ENCODE data around the gene TCIRG1. TPM values are rescaled to one million over a fixed set of nuclear protein-coding genes. Genes with fewer than 3 reads are reported as not detected.

The TCIRG1 gene
- total and polyA plus RNA-seq, 2 experiments from 2014 or later = 77.4 to 125 TPM

DNA sequence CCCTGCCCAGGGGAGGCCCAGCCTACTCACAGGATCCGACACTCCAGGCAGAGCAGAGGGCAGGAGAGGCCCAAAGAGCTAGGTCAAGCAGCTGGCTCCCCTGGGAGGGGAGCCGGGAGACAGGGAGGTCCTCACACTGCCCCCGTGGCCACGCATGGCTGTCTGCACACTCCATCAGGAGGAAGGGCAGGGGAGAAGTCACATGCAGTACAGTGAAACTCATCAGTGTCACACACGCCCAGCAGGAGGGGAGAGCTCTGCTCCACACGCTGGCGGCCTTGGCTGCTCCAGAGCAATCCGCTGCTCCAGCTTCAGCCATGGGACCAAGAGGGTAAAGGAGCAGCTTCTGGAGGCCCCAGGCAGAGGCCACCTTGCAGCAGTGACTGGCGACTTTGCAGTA lies 14.3 kb downstream of the TCIRG1 start:
- Histone ChIP-seq H3K9me2 (replicated peaks; ENCODE audit: insufficient read depth) (no peaks in the 10 kb centered on the region), H3K4me2 (no peak overlapping the region), H2AFZ (no peak overlapping the region), H3K79me2 (no peaks in the 10 kb centered on the region), H4K20me1 (ENCODE audit: insufficient read depth, poor library complexity, severe bottlenecking) (no peaks in the 10 kb centered on the region), H3K4me1 (ENCODE audit: insufficient read depth) (no peaks in the 10 kb centered on the region), H3K27ac (no peak overlapping the region), H3K4me3 (no peak overlapping the region), H3K36me3 (replicated peaks; ENCODE audit: insufficient read depth, low read depth) (no peaks in the 10 kb centered on the region), H3K9me3 (ENCODE audit: low read depth) (no peaks in the 10 kb centered on the region), H3K27me3 (no peaks in the 10 kb centered on the region)
- no peak for DNase-seq (ENCODE audit: low spot score)
- 93% methylated on average over 9 of the region's 9 CpGs for WGBS (ENCODE audit: low lambda C conversion rate, missing lambda C conversion rate)
- TF ChIP-seq, protein P1, sequence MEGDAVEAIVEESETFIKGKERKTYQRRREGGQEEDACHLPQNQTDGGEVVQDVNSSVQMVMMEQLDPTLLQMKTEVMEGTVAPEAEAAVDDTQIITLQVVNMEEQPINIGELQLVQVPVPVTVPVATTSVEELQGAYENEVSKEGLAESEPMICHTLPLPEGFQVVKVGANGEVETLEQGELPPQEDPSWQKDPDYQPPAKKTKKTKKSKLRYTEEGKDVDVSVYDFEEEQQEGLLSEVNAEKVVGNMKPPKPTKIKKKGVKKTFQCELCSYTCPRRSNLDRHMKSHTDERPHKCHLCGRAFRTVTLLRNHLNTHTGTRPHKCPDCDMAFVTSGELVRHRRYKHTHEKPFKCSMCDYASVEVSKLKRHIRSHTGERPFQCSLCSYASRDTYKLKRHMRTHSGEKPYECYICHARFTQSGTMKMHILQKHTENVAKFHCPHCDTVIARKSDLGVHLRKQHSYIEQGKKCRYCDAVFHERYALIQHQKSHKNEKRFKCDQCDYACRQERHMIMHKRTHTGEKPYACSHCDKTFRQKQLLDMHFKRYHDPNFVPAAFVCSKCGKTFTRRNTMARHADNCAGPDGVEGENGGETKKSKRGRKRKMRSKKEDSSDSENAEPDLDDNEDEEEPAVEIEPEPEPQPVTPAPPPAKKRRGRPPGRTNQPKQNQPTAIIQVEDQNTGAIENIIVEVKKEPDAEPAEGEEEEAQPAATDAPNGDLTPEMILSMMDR (IDR thresholded peaks at IDR 0.05; ENCODE audit: poor library complexity) = no peak
- no peak for TF ChIP-seq EZH2phosphoT487 (IDR thresholded peaks at IDR 0.05; ENCODE audit: low read depth, severe bottlenecking, unreplicated experiment)
- TF ChIP-seq EZH2 (IDR thresholded peaks at IDR 0.05; ENCODE audit: borderline replicate concordance) = no peak

GRCh38 chr11:68053981-68054812 lies 15.4 kb downstream of the TCIRG1 start:
- no peaks in the 10 kb centered on the region for H3K27me3 ChIP-seq
- H2AFZ ChIP-seq = no peak overlapping the region
- H3K4me1 ChIP-seq (ENCODE audit: insufficient read depth) = no peaks in the 10 kb centered on the region
- H3K4me2 ChIP-seq = no peak overlapping the region
- TF ChIP-seq EZH2phosphoT487 (IDR thresholded peaks at IDR 0.05; ENCODE audit: low read depth, severe bottlenecking, unreplicated experiment) (no peak), EZH2 (IDR thresholded peaks at IDR 0.05; ENCODE audit: borderline replicate concordance) (no peak)
- TF ChIP-seq, protein P1 (IDR thresholded peaks at IDR 0.05; ENCODE audit: poor library complexity) = no peak
- no peak for DNase-seq (ENCODE audit: low spot score)
- H3K4me3 ChIP-seq = no peak overlapping the region
- H3K9me2 ChIP-seq (replicated peaks; ENCODE audit: insufficient read depth) = no peaks in the 10 kb centered on the region
- 93% methylated on average over 11 of the region's 11 CpGs for WGBS (ENCODE audit: low lambda C conversion rate, missing lambda C conversion rate)
- no peaks in the 10 kb centered on the region for H3K79me2 ChIP-seq
- H3K9me3 ChIP-seq (ENCODE audit: low read depth) = no peaks in the 10 kb centered on the region
- H3K36me3 ChIP-seq (replicated peaks; ENCODE audit: insufficient read depth, low read depth) = no peaks in the 10 kb centered on the region
- no peak overlapping the region for H3K27ac ChIP-seq
- H4K20me1 ChIP-seq (ENCODE audit: insufficient read depth, poor library complexity, severe bottlenecking) = no peaks in the 10 kb centered on the region

DNA sequence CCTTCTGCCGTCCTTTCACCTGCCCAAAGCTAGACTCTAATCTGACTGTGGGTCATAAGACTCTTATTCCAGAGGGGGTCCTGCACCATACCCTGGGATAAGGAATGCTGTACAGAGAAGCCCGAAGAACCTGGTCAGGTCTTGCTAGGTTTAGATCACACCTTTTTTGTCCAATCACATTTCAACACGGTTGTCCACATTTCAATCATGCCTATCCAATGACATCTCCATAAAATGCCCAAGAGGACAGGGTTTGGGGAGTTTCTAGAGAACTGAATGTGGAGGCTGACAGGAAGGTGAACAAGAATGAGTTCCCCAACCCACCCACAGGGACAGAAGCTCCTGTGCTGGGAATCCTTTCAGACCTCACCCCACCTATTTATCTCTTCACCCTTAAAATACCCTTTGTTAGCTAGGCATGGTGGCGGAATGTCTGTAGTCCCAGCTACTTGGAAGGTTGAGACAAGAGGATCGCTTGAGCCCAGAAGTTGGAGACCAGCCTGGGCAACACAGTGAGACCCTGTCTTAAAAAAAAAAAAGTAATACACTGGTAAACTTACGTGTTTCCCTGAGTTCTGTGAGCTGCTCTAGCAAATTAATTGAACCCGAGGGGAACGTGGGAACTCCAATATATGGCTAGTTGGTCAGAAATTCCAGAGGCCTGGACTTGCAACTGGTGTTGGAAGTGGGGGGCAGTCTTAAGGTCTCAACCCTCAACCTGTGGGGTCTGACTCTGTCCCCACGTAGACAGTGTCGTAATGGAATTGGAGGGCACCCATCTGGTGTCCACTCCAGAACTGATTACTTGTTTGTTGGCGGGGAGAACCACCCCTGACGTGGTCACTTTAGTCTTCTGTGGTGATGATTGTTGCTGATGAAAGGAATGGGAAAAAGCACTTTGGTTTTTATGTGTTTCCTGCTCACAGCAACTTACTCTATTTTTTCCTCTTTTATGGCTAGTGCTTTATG lies 17.8 kb downstream of the TCIRG1 start:
- no peak overlapping the region for H2AFZ ChIP-seq
- H4K20me1 ChIP-seq (ENCODE audit: insufficient read depth, poor library complexity, severe bottlenecking) = no peaks in the 10 kb centered on the region
- H3K4me2 ChIP-seq = no peak overlapping the region
- H3K79me2 ChIP-seq = no peaks in the 10 kb centered on the region
- no peak overlapping the region for H3K4me3 ChIP-seq
- no peaks in the 10 kb centered on the region for H3K27me3 ChIP-seq
- no peak for TF ChIP-seq EZH2 (IDR thresholded peaks at IDR 0.05; ENCODE audit: borderline replicate concordance)
- TF ChIP-seq EZH2phosphoT487 (IDR thresholded peaks at IDR 0.05; ENCODE audit: low read depth, severe bottlenecking, unreplicated experiment) = no peak
- TF ChIP-seq, protein P1 (IDR thresholded peaks at IDR 0.05; ENCODE audit: poor library complexity) = no peak
- no peaks in the 10 kb centered on the region for H3K9me3 ChIP-seq (ENCODE audit: low read depth)
- H3K36me3 ChIP-seq (replicated peaks; ENCODE audit: insufficient read depth, low read depth) = no peaks in the 10 kb centered on the region
- H3K27ac ChIP-seq = no peak overlapping the region
- H3K9me2 ChIP-seq (replicated peaks; ENCODE audit: insufficient read depth) = no peaks in the 10 kb centered on the region
- no peaks in the 10 kb centered on the region for H3K4me1 ChIP-seq (ENCODE audit: insufficient read depth)
- 97% methylated on average over 12 of the region's 12 CpGs for WGBS (ENCODE audit: low lambda C conversion rate, missing lambda C conversion rate)
- no peak for DNase-seq (ENCODE audit: low spot score)

All from hepatocyte (in vitro differentiated cells).